Left lung (tissue), 10 donors: ENCODE results near the gene KCNJ4. TPM values are rescaled to one million over a fixed set of nuclear protein-coding genes. Genes with fewer than 3 reads are reported as not detected.

ENCODE experiments used
- ATAC-seq: fragments of 200-7000 bp; cut with Tn5 transposase; one replicate; pipeline ENCODE4 v1.9.1; 2020; ENCODE audit warnings: moderate library complexity
- DNase-seq, 4 donors: peaks; one replicate each; pipeline ENCODE4 v3.0.0-alpha.2; 2013 to 2020
- H3K27ac ChIP-seq, 2 donors: fragments of 200-600 bp; sonication (generic) in 1 of 2; one replicate each; pipeline versions ENCODE4 v1.5.0 to v1.8.0; 2020 to 2021
- H3K27me3 ChIP-seq, 2 donors: fragments of 200-600 bp; sonication (generic) in 1 of 2; one replicate each; pipeline versions ENCODE4 v1.5.0 to v1.8.0; 2020 to 2021
- H3K36me3 ChIP-seq, 2 donors: fragments of 200-600 bp; sonication (generic) in 1 of 2; one replicate each; pipeline versions ENCODE4 v1.5.0 to v1.8.0; 2020 to 2021
- H3K4me1 ChIP-seq, 2 donors: fragments of 200-600 bp; one replicate each; pipeline ENCODE4 v1.8.0; 2021
- H3K4me3 ChIP-seq, 2 donors: fragments of 200-600 bp; sonication (generic) in 1 of 2; one replicate each; pipeline versions ENCODE4 v1.5.0 to v1.8.0; 2020 to 2021; ENCODE audit warnings: mild to moderate bottlenecking in 1 of 2
- H3K9me3 ChIP-seq, 2 donors: fragments of 200-600 bp; sonication (generic) in 1 of 2; one replicate each; pipeline versions ENCODE4 v1.5.0 to v1.8.0; 2020 to 2021
- CTCF ChIP-seq, 2 donors: fragments of 200-600 bp; sonication (generic) in 1 of 2; IDR thresholded peaks; one replicate each; pipeline versions ENCODE4 v1.5.0 to v1.8.0; 2021; ENCODE audit warnings: antibody characterized with exemption in 2 of 2
- intact Hi-C, 2 donors: fragments of 100-400 bp; cut with DNase I; formaldehyde crosslinking; loops; one replicate each; pipeline versions ENCODE4 v1.11.2 to v1.14.2; 2022
- polyA plus RNA-seq, 6 donors: library from polyadenylated mRNA; unstranded; fragments of 120-200 nt; gene quantifications; one replicate each; pipeline ENCODE4 v1.2.1, GENCODE V29; 2013; ENCODE audit not compliant: insufficient read length in 6 of 6
- total RNA-seq, 2 donors: library from RNA; stranded (reverse); fragmentation: NEBNext Ultra II Directional; extraction: Animal tissue kit (Norgen Biotek cat#: 25700); gene quantifications; one replicate each; pipeline ENCODE4 v1.2.1, GENCODE V29; 2021
- donor health status: DM: no; HTN: yes; CAD: no.
- donor health status: DM: no; HTN: no; CAD: no.

KCNJ4 gene
- total and polyA plus RNA-seq, 8 donors = 0.07 TPM; not detected in 6

- intact Hi-C loops = no loop called here
- H3K9me3 ChIP-seq = no peaks in the 10 kb centered on the region
- H3K27ac ChIP-seq = peak within 1 kb of the TSS; percentile 28 to 42
- TF ChIP-seq CTCF (IDR thresholded peaks at IDR 0.05) = no peak
- H3K27me3 ChIP-seq = peaks cover 0 to 61% of the 10 kb centered on the region in 2 donors
- peak within 1 kb of the TSS; percentile 50 to 67 for H3K4me3 ChIP-seq
- H3K4me1 ChIP-seq = peaks cover 7 to 27% of the 10 kb centered on the region in 2 donors
- no peaks in the 10 kb centered on the region for H3K36me3 ChIP-seq
- peak; percentile 96 for ATAC-seq
- DNase-seq = peak in 3 of 4 donors; percentile 71 to 89 (median 73)
These were observed 13.0 kb upstream of the KCNJ4 start, which contains the start of gene KDELR3 for GRCh38 chr22:38467904-38468442. Gene KDELR3, plus strand, starts transcription at chr22:38468096. Its CDS starts 138 bp downstream, at chr22:38468234.

DNA sequence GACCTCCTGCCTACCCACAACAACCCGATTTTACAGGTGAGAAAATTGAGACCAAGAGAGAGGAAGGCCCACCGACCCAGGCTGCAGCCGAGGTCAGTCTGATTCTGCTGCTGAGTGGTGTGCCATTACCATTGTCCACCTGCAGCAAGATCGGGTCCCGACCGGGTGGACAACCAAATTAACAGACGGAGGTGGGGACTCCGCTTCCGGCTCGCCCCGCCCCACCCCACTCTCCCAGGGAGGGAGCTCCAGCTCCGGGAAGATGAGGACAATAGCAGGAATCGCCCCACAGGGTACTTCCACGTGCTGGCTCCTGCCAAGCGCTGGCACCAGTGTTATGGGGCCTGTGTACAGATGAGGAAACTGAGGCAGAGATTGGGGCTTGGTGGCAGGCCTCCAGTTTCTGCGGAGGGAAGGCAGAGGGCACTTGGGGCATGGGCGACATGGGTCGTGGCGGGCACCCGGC, 12.5 kb upstream of the KCNJ4 start:
- H3K9me3 ChIP-seq = no peaks in the 10 kb centered on the region
- DNase-seq = peak in 1 of 4 donors; percentile 54
- no peaks in the 10 kb centered on the region for H3K36me3 ChIP-seq
- TF ChIP-seq CTCF (IDR thresholded peaks at IDR 0.05) = no peak
- H3K27me3 ChIP-seq = peaks cover 0 to 66% of the 10 kb centered on the region in 2 donors
- peaks cover 7 to 27% of the 10 kb centered on the region in 2 donors for H3K4me1 ChIP-seq
- intact Hi-C loops = no loop called here
- H3K27ac ChIP-seq = peak overlapping the region; percentile 28 to 39
- peak; percentile 9 for ATAC-seq
- H3K4me3 ChIP-seq = peak overlapping the region; percentile 50 to 67

DNA sequence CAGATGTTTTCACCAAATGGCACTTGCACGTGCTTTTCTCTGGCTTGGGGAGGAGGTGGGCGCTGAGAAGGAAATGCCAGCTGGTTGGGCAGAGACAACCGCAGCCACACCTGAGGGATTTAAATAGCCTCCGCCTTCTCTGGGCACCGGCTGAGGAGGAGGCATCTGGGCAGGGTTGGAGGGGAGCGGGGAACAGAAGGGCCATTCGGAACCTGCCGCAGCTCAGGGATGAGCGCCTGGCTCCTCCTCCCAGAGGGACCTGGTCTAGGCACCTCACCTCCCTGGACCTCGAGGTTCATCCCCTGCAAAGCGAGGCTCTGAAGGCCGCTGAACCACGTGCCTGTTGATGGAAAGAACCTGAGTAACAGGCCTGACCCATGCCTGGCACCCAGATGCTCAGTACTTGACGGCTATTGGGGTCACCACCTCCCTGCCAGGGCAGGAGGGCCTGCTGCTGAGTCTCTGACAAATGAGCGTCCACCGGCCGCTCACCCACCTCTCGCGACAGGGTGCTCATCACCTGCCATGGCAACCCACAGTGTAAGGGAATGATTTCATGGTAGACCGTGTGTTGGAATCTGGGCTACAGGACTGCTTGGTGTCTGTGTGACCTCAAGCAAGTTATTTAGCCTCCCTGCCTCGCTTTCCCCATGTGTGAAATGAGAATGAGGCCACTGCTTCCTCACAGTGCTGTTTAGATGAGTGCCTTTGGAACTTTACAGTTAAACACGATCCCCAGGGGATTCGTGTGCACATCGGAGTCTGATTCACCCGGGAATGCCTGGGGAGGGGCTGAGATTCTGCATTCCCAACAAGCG, 10.9 kb upstream of the KCNJ4 start:
- no peak for TF ChIP-seq CTCF (IDR thresholded peaks at IDR 0.05)
- no peak overlapping the region for H3K27ac ChIP-seq
- peaks cover 8 to 82% of the 10 kb centered on the region in 2 donors for H3K27me3 ChIP-seq
- ATAC-seq (no peak), DNase-seq (peak in 1 of 4 donors; percentile 65)
- peaks cover 13 to 36% of the 10 kb centered on the region in 2 donors for H3K4me1 ChIP-seq
- no peaks in the 10 kb centered on the region for H3K9me3 ChIP-seq
- intact Hi-C loops = no loop called here
- H3K36me3 ChIP-seq = no peaks in the 10 kb centered on the region
- H3K4me3 ChIP-seq = no peak overlapping the region

DNA sequence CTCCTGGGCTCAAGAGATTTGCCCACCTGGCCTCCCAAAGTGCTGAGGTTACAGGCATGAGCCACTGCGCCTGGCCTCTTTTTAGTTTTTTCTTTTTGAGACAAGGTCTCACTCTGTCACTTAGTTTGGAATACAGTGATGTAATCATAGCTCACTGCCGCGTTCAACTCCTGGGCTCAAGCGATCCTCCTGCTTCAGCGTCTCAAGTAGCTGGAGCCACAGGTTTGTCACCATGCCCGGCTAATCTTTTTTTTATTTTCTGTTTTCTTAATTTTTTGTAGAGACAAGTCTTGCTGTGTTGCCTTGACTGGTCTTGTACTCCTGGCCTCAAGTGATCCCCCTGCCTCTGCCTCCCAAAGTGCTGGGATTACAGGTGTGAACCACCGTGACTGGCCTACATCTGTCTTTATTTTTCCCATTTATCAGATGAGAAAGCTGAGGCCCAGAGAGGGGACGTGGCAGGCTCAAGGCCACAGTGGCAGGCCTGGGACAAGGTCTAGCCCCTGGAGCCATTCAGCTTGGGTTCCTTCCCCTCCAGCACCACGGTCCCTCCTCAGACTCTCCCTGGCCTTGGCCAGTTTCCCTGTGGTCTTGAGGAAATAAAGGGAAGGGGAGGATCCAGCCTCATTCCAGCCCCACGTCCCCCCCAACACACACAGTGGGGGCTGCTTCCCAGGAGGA, 10.1 kb upstream of the KCNJ4 start:
- H3K4me1 ChIP-seq = peaks cover 13 to 36% of the 10 kb centered on the region in 2 donors
- H3K36me3 ChIP-seq = no peaks in the 10 kb centered on the region
- H3K4me3 ChIP-seq = no peak overlapping the region
- no peak for TF ChIP-seq CTCF (IDR thresholded peaks at IDR 0.05)
- ATAC-seq = no peak
- no peaks in the 10 kb centered on the region for H3K9me3 ChIP-seq
- peaks cover 8 to 90% of the 10 kb centered on the region in 2 donors for H3K27me3 ChIP-seq
- intact Hi-C loops = no loop called here
- no peak overlapping the region for H3K27ac ChIP-seq
- DNase-seq = peak in 2 of 4 donors; percentile 19 to 53
